GM18873 (cell line): ENCODE data around the gene PPP1R3G.
"Not testable (repeated sequence)": the region's sequence is repeated elsewhere in the genome, so short reads cannot be mapped to it uniquely, and the experiment has no call there.

Experiments
- ATAC-seq: cut with Tn5 transposase; IDR thresholded peaks from one replicate; pipeline ENCODE4 v1.9.1; 2021; ENCODE audit warnings: mild to moderate bottlenecking, moderate library complexity, moderate number of reproducible peaks; ENCODE audit not compliant: unreplicated experiment, low FRiP score

The PPP1R3G gene

DNA sequence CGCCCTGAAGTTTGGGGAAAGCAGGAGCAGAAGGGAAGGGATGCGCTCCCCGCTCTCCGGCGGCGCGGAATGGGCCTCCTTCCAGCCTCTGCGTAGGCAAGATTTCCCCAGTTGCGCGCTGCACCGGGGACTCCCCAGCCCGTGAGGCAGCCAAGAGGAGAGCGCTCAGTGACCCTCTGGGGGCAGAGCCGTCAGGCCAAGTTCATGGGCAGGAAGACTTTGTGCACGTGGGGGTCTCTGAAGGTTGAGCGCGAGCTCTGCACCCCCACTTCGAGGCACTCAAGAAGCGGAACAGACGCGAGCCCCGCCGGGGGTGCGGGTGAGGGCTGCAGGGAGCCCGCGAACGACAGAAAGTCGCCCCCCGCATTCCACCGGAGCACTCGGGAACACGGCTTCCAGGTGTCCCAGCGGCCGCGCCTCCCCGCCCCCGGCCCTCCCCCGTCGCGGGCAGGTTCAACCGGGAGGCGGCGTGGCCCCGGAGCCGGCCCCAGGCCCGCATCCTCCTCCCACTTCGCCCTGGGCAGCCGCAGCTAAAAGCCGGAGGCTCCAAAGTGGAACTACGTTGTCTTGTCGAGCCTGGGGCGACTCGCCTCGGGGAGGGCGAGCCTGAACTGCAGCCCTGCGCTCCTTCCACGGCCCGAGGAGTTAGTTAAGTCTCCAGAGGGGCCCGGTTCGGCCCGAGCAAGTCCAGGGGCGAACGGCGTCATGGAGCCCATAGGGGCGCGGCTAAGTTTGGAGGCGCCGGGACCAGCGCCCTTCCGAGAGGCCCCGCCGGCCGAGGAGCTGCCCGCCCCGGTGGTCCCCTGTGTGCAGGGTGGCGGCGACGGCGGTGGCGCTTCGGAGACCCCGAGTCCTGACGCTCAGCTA is at the start of gene PPP1R3G:
Gene PPP1R3G (plus strand): TSS at position 561 of the 867 bp plus-strand sequence. CDS start 145 bp downstream, at position 706.
- ATAC-seq: no peak

DNA sequence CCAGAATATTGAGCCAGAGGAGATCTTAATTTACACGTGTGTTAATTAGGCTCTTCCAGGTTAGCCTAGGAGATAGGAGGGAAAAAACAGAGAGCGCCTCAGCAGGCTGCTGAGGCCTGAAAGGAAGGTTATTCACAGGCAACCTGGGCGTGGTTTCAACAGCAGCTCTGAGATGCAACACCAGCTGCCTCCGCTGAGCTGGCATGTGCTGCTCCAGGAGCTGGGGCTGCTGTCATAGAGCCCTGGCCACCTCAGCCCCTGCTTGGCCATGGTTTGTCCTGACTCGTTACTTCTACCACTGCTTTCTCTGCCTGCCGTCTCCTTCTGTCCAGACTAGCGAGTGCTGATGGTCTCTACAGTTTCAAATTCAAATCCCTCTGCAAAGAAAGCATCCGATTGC is 48.9 kb upstream of the PPP1R3G start:
- no peak for ATAC-seq

DNA sequence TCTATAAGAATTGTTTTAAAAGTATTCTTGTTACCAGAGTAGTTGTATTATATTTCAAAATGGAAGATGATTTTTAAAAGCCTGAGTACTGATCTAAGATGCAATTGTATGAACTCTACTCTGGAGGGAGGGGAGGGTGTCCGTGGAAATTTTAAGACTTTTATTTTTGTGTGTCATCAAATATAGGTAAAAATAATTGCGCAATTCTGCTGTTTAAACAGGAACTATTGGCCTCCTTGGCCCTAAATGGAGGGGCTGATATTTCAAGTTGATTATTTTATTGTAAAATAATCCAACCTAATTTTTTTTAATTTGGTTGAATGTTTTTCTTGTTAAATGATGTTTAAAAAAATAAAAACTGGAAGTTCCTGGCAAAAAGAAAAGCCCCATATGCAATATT is 43.2 kb upstream of the PPP1R3G start:
- ATAC-seq: no peak

DNA sequence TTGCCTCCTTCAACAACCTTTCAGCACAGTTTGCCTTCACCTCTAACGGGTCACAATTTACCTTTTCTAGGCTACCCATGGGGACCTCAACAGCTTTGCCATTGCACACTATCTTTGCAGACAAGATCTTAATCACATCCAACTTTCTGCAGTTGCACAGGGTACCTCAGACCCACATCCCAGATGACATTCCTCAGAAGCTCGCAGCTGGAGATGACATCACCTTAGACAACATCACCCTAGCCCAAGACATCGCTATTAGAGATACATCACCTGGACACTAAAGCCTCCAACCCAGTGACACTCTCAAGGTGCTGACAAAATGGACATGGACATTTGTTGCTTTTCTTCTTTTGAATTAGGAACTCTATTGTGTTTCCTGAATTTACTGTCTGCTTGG is 42.7 kb upstream of the PPP1R3G start:
- ATAC-seq: no peak

DNA sequence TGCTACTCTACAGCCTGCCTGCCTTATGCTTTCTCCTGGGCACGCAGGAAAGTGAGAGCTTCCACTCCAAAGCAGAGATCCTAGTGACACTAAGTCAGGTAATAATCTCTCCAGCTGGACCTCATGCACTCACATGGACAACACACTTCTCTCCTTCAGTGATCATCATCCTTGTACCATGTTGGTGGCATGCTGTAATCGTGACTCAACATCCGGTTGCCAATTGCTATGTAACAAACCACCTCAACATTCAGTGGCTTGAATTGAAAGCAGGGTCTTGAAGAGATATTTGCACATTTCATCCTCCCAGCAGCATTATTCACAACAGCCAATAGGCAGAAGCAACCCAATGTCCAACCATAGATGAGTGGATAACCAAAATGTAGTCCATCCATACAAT is 40.3 kb upstream of the PPP1R3G start:
- ATAC-seq: no peak

DNA sequence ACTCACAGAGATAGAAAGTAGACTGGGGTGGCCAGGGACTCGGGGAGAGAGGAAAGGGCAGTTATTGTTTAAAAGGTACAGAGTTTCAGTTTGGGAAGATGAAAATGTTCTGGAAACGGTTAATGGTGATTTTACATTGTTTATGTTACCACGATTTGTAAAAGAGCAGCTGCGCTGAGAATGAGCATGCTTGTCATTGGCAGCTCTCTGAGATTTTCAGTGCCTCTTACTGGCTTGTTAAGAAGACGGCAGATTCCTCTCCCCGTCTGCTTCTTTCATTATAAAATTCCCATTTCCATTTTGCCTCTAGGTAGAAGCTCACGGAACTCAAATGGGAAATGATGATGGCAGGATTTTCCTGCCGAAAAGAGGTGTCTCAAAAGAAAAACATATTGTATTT is 39.7 kb upstream of the PPP1R3G start:
- no peak for ATAC-seq

DNA sequence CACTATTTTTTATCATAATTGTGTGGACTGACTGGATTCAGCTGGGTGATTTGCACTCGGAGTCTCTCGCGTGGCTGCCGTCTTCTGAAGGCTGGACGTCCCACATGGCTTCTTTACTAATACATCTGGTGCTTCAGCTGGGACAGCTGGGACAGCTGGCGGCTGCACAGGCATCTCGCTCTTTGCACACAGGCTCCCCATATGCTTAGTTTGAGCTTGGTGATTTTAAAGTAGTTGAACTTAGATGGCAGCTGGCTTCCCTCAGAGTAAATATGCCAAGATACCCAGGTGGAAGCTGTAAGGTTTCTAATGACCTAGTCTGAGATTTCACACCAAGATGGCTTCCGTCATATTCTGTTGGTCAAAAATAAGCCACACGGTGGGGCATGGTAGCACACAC is 38.7 kb upstream of the PPP1R3G start:
- no peak for ATAC-seq

DNA sequence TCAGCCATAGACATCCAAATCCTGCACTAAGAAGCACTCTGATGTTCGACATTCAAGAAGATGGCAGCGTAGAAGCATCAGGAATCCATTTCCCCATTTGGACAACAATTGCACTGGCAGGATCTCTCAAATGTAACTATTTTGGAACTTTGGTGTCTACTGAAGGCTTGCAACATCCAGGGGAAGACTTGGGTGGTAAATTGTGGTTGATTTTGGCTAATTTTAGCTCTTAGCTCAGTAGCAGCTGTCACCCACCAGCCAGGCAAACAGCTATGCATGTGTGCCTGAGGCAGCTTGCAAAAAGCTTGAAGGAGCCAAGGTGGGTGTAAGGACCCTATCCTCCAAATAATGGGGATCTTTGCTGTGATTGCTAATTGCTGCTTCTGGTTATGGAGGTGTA is 35.1 kb upstream of the PPP1R3G start:
- no peak for ATAC-seq

DNA sequence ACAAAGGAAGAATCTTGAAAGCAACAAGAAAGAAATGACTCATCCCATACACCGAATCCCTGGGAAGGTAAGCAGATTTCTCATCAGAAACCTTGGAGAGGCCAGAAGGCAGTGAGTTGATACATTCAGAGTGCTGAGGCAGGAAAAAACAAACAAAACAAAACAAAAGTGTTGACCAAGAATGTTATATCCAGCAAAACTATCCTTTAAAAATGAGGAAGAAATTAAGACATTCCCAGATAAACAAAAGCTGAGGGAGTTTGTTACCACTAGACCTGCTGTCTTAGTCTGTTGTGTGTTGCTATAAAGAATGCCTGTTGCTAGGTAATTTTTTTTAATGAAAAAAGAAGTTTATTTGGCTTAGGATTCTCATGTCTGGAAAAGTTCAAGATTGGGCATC is 33.7 kb upstream of the PPP1R3G start:
- ATAC-seq: no peak

DNA sequence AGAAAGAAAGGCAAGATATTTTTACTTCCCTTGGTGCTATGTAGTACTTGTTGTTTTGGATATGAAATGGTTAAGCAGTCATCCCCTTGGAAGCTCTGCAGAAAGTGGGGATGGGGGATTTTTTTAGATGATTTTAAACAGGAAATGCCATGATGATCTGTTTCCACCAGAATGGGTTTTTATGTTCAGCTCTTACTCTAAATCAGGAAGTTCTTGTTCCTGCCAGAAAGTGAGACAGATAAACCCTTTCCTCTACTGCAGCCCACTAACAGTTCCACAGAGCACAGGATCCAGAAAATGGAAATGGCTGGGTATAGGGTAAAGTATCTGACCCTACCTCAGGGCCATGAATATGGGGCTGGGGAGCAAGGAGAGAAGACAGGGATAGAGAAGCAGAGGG is 32.1 kb upstream of the PPP1R3G start:
- no peak for ATAC-seq

DNA sequence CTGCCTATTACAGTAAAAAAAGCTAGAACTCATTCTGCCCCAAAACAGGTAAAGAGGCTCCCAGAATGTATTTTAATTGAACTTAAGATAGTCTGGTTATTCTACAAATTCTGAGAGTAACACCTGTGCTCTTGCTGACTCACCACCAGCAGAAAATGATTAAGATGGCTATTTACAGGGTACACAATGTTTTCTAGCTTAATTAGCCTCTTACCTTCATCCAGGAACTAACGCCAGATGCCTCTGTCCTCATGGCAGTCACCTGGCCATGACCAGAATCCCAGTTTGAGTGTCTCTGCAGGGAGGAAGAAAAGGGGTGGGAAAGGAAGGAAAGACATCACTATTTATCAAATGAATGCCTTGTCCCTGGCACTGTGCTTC is 31.3 kb upstream of the PPP1R3G start:
- no peak for ATAC-seq

DNA sequence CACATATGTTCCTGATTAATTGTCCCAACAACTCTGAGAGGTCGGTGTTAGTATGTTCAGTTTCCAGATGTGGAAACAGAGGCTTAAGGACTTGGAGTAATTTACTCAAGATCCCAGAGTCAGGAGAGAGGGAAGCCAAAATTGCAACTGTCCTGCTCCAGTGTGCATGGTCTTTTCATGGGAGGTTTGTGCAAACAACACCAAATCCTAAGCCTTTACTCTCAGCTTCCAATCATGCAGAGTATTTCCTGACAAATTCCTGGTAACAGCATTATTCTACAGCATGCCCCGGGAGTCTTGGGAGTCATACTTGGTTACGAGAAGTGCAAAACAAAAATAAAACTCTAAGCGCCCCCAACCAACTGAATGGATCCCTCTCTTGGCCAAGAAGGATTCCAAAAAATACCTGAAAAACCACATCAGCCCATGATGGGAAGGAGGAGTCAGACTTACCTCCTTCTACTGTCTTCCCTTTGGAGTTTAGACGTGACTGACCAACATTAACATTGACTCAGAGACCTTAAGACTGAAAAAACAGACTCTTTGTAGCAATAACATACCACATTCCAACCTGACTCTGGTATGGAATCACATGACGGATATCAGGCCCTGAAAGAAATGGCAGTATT is 30.8 kb upstream of the PPP1R3G start:
- no peak for ATAC-seq

DNA sequence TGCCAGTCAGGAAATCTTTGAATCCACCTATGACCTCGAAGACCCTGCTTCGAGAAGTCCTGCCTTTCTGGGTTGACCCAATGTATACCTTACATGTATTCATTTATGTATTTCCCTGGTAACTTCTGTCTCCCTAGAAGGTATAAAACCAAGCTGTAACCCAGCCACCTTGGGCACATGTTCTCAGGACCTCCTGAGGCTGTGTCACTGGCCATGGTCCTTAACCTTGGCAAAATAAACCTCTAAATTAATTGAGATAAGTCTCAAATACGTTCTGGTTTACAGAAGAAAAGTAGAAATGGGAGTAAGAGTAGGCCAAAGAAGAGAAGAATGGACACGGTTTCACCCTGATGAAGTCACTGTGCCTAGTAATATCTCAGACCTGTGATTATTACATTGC is 30.0 kb upstream of the PPP1R3G start:
- ATAC-seq: no peak

DNA sequence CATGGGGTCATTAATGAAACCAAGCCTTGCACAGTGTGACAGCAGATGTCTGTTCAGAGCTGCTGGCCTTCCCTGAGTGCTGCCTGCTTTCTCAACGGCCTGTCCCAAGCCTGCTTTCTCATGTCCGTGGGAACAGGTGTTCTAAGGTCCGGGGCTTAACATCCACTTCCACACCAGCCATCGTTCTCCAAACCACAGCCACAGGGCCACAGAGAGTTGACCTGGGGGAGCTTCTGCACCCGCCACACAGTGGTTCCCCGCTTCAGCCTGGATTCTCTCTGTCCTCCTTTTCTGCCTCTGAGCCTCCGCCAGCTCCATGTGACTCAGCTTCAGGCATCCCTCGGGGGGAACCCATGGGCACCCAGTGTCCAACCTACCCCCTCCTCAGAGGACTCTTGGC is 26.9 kb upstream of the PPP1R3G start:
- ATAC-seq: no peak

DNA sequence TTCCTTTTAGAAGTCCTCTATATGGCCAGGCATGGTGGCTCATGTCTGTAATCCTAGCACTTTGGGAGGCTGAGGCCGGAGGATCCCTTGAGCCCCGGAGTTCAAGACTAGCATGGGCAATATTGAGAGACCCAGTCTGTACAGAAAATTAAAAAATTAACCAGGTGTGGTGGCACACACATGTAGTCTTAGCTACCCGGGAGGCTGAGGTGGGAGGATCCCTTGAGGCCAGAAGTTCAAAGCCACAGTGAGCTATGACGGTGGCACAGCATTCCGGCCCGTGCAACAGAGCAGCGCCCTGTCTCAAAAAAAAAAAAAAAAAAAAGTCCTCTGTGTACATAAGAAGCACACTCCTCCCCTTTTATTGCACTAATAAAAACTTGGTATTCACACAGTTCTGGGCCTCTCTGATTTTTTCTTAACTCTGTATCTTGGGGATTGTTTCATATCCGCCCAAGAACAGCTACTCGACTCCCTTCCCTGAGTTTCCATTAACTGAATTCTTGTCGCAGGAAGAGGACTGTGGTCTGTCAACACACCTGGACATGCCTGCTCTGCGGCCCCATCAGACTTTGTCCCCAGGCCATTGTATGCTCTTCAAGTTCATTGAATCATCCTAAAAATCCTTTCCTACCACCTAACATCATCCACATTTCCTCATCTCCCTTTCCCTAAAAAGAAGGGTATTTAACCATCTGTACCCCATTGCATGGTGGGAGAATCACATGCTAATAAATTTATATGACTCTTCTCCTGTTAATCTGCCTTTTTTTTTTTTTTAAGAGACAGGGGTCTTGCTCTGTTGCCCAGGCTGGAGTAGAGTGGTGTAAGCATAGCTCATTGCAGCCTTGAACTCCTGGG is 25.9 kb upstream of the PPP1R3G start:
- no peak for ATAC-seq

DNA sequence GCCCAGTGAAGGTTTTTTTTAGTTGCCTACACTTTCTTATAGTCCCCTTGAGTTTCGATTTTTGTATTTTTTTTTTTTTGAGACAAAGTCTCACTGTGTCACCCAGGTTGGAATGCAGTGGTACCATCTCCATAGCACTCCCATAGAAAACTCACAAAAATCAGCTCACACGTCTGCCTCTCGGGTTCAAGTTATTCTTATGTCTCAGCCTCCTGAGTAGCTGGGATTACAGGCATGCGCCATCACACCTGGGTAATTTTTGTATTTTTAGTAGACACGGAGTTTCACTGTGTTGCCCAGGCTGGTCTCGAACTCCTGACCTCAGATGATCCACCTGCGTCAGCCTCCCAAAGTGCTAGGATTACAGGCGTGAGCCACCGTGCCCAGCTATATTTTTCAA is 24.7 kb upstream of the PPP1R3G start:
- ATAC-seq: not testable (repeated sequence)

DNA sequence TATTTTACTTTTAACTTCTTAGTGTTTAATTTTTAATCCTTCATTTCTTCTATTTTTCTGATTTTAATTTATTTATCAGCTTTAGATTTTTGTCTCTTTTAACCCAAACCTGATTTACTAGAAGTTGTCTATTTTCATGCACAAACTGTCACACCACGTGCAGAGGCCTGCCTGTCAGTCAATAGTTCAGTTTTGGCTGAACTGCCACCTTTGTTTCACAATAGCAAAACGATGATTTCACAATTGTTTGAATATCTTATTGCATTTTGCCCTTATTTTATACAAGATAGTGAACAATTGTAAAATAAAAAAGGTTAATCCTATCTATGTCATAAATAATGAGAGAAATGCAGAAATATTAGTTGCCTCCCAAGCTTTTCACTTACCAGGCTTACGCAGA is 24.0 kb upstream of the PPP1R3G start:
- no peak for ATAC-seq

DNA sequence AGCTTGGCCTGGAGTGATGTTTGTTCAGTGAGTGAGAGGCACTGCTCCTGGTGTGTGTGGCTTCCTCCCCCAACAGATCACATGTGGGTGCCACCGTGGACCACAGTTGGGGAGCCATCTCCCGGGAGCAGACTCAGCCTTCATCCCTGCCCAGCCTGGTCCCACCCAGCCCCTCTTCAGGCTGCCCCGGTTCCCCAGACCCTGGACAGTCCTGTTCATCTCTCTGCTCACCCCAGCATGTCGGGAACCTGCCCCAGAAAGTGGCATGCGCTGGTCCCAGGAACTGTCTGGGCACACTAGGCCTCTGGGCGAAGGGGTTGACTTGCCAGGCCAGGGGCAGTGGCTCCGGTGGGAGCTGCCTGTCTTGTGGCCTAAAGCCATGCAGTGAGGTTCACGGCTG is 21.5 kb upstream of the PPP1R3G start:
- ATAC-seq: no peak

DNA sequence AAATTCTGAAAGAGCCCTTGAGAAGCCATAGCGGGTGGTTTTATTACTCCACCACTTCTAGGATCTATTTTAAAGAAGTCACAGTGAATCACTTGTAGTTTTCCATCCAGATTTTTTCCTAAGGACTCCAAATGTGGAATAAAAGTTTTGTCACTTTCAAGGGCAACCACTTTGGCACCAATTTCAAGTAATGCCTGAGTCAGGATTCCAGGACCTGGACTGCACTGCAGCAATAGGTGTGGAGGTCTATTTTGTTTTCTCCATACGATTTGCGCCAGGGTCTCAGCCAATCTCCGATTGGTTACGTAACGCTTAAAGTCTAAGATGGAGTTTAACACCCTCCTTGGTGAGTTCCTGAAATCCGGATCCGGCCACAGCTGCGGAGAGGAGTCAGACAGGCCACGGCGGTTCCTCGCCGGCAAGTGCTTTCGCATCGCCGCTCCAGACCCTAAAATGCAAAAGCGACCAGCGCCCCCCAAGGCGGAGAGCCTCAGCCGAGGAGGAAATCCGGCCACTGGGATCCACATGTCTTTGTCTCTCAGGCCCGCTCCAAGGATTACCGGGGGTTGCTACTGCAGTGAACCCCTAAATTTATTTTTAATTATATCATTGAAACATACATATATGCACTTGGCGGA is 18.6 kb upstream of the PPP1R3G start:
- ATAC-seq: no peak

DNA sequence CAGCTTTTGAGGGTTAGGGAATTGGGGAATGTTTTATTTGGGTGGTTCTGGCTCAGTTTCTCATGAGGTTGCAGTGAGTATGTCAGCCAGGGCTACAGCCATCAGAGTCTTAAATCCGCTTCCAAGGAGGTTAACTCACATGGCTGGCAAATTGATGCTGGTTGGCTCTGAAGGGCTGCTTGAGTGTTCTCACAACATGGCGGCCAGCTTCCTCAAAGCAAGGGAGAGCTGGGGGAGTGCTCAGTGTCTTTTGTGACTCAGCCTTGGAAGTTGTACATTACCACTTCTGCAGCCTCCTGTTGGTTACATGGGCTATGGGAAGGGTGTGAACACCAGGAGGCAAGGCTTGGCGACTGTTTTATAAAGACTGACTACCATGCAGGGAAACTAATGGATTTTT is 17.8 kb upstream of the PPP1R3G start:
- ATAC-seq: no peak
